Hepatocyte (in vitro differentiated cells): ENCODE measurements around the gene C1orf74.

ENCODE experiments used
- EZH2 ChIP-seq: fragments of 200-600 bp; sonication (generic); IDR thresholded peaks from 2 replicates; pipeline ENCODE4 v1.6.1; 2016; ENCODE audit warnings: antibody characterized with exemption, mild to moderate bottlenecking, borderline replicate concordance
- EZH2phosphoT487 ChIP-seq: fragments of 200-600 bp; sonication (generic); IDR thresholded peaks from one replicate; pipeline ENCODE4 v1.6.1; 2018; ENCODE audit warnings: antibody characterized with exemption, mild to moderate bottlenecking, low read depth, moderate library complexity; ENCODE audit not compliant: unreplicated experiment, severe bottlenecking
- TF ChIP-seq, protein P1 (sequence below): fragments of 200-600 bp; sonication (generic); IDR thresholded peaks from 2 replicates; pipeline ENCODE4 v1.5.1; 2016; ENCODE audit warnings: antibody characterized with exemption, mild to moderate bottlenecking; ENCODE audit not compliant: poor library complexity

- TF ChIP-seq, protein P1, sequence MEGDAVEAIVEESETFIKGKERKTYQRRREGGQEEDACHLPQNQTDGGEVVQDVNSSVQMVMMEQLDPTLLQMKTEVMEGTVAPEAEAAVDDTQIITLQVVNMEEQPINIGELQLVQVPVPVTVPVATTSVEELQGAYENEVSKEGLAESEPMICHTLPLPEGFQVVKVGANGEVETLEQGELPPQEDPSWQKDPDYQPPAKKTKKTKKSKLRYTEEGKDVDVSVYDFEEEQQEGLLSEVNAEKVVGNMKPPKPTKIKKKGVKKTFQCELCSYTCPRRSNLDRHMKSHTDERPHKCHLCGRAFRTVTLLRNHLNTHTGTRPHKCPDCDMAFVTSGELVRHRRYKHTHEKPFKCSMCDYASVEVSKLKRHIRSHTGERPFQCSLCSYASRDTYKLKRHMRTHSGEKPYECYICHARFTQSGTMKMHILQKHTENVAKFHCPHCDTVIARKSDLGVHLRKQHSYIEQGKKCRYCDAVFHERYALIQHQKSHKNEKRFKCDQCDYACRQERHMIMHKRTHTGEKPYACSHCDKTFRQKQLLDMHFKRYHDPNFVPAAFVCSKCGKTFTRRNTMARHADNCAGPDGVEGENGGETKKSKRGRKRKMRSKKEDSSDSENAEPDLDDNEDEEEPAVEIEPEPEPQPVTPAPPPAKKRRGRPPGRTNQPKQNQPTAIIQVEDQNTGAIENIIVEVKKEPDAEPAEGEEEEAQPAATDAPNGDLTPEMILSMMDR, result no peak
- TF ChIP-seq EZH2phosphoT487, result no peak
- TF ChIP-seq EZH2, result no peak
These were observed 13.5 kb downstream of the C1orf74 start for GRCh38 chr1:209770636-209771415.
